Omental fat pad (tissue), 4 donors: ENCODE results near the gene ATF1. TPM values are rescaled to one million over a fixed set of nuclear protein-coding genes. Genes with fewer than 3 reads are reported as not detected.
"Not testable (repeated sequence)": the region's sequence is repeated elsewhere in the genome, so short reads cannot be mapped to it uniquely, and the experiment has no call there.

Source experiments
- ATAC-seq: fragments of 150-250 bp; one replicate; pipeline ENCODE4 v1.9.1; 2016; ENCODE audit warnings: mild to moderate bottlenecking, moderate library complexity; ENCODE audit not compliant: low FRiP score
- DNase-seq: peaks from one replicate; pipeline ENCODE4 v3.0.0-alpha.2; 2019; ENCODE audit warnings: low spot score
- small RNA-seq: library from RNA; depleted of rRNA; stranded (forward); fragments of <200 nt; gene quantifications from one replicate; pipeline ENCODE3, GENCODE V24; 2016
- total RNA-seq, 4 donors: library from RNA; depleted of rRNA; stranded (reverse); fragments of >200 nt; gene quantifications; one replicate each; pipeline ENCODE4 v1.1.0, GENCODE V29; 2016
- TF ChIP-seq, protein P1 (sequence below), 3 donors: fragments of 450-650 bp; IDR thresholded peaks; one replicate each; pipeline ENCODE4 v1.5.1; 2016 to 2017; ENCODE audit warnings: antibody characterized with exemption in 3 of 3, mild to moderate bottlenecking in 3 of 3, moderate library complexity in 2 of 3

The ATF1 gene
- total RNA-seq, 4 donors from 2014 or later, result 17.0 to 23.3 (median 18.1) TPM

- DNase-seq (no peak), ATAC-seq (no peak)
- TF ChIP-seq, protein P1, sequence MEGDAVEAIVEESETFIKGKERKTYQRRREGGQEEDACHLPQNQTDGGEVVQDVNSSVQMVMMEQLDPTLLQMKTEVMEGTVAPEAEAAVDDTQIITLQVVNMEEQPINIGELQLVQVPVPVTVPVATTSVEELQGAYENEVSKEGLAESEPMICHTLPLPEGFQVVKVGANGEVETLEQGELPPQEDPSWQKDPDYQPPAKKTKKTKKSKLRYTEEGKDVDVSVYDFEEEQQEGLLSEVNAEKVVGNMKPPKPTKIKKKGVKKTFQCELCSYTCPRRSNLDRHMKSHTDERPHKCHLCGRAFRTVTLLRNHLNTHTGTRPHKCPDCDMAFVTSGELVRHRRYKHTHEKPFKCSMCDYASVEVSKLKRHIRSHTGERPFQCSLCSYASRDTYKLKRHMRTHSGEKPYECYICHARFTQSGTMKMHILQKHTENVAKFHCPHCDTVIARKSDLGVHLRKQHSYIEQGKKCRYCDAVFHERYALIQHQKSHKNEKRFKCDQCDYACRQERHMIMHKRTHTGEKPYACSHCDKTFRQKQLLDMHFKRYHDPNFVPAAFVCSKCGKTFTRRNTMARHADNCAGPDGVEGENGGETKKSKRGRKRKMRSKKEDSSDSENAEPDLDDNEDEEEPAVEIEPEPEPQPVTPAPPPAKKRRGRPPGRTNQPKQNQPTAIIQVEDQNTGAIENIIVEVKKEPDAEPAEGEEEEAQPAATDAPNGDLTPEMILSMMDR (IDR thresholded peaks at IDR 0.05), result no peak
Measured at GRCh38 chr12:50859621-50860310, 95.9 kb downstream of the ATF1 start.

- DNase-seq, result no peak
- TF ChIP-seq, protein P1 (IDR thresholded peaks at IDR 0.05), result no peak
- no peak for ATAC-seq
Measured at GRCh38 chr12:50862316-50862715, 98.4 kb downstream of the ATF1 start.

- no peak for ATAC-seq
- DNase-seq, result no peak
- TF ChIP-seq, protein P1 (IDR thresholded peaks at IDR 0.05), result no peak
Measured at GRCh38 chr12:50865266-50865665, 101.4 kb downstream of the ATF1 start.

DNA sequence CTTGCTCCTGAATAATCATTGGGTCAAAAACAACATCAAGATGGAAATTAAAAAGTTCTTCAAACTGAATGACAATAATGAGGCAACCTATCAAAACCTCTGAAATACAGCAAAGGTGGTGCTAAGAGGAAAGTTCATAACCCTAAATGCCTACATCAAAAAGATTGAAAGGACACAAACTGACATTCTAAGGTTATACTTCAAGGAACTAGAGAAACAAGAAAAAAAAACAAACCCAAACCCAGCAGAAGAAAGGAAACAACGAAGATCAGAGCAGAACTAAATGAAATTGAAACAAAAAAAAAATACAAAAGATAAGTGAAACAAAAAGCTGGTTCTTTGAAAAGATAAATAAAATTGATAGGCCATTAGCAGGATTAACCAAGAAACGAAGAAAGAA is 105.0 kb downstream of the ATF1 start:
- not testable (repeated sequence) for DNase-seq, ATAC-seq

Small RNAs within 50 kb of the gene (small RNA-seq; reads per million reads assigned to genes)
- gene AC013244.2, result not detected
- gene RF00019, result not detected
- not detected for gene RN7SL519P

Other genes starting within 250 kb of the ATF1 start
- gene TMPRSS12, start 78.8 kb downstream of the ATF1 start, total RNA-seq, result not detected
- gene HIGD1C, start 188.4 kb downstream of the ATF1 start, total RNA-seq, result not detected